ENCODE results near the gene MYO15B. TPM values are rescaled to one million over a fixed set of nuclear protein-coding genes. Genes with fewer than 3 reads are reported as not detected.

Gene MYO15B
- total RNA-seq, 1 donor from 2014 or later = 5.4 TPM

GRCh38 chr17:75647921-75648320 lies 60.3 kb downstream of the MYO15B start:
- H3K4me3 ChIP-seq (ENCODE audit: low read depth, low read length) = no peak overlapping the region
- TF ChIP-seq, protein P1, sequence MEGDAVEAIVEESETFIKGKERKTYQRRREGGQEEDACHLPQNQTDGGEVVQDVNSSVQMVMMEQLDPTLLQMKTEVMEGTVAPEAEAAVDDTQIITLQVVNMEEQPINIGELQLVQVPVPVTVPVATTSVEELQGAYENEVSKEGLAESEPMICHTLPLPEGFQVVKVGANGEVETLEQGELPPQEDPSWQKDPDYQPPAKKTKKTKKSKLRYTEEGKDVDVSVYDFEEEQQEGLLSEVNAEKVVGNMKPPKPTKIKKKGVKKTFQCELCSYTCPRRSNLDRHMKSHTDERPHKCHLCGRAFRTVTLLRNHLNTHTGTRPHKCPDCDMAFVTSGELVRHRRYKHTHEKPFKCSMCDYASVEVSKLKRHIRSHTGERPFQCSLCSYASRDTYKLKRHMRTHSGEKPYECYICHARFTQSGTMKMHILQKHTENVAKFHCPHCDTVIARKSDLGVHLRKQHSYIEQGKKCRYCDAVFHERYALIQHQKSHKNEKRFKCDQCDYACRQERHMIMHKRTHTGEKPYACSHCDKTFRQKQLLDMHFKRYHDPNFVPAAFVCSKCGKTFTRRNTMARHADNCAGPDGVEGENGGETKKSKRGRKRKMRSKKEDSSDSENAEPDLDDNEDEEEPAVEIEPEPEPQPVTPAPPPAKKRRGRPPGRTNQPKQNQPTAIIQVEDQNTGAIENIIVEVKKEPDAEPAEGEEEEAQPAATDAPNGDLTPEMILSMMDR (conservative IDR thresholded peaks at IDR 0.05; ENCODE audit: low read depth, low read length) = no peak
- no peak for DNase-seq (ENCODE audit: low read depth)

GRCh38 chr17:75649687-75650086 lies 62.1 kb downstream of the MYO15B start:
- TF ChIP-seq, protein P1 (conservative IDR thresholded peaks at IDR 0.05; ENCODE audit: low read depth, low read length) = no peak
- DNase-seq (ENCODE audit: low read depth) = no peak

DNA sequence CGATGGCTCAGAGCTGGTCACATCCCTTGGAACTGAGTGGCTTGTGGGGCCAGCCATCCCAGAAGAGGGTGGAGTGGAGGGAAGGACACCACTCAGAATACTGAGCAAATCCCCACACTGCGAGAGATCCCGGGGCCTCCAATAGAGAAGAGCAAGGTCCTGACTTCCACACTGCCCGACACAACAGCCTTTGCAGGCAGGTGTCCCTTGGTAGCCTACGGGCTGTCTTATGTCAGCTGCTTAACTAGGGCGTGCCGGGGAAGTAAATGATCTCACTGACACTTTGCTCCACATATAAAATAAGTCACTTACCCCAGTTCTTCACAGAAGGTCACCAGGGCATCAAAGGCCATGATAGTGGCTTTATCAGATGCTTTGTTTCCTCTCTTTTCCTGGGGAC lies 63.3 kb downstream of the MYO15B start:
- no peak for DNase-seq (ENCODE audit: low read depth)
- H3K4me3 ChIP-seq (ENCODE audit: low read depth, low read length) = no peak overlapping the region
- TF ChIP-seq, protein P1 (conservative IDR thresholded peaks at IDR 0.05; ENCODE audit: low read depth, low read length) = no peak

More at GRCh38 chr17:75649687-75650086, 62.1 kb downstream of the MYO15B start:
- no peak overlapping the region for H3K4me3 ChIP-seq (ENCODE audit: low read depth, low read length)

GRCh38 chr17:75652341-75652740 lies 64.7 kb downstream of the MYO15B start:
- no peak overlapping the region for H3K4me3 ChIP-seq (ENCODE audit: low read depth, low read length)
- TF ChIP-seq, protein P1 (conservative IDR thresholded peaks at IDR 0.05; ENCODE audit: low read depth, low read length) = no peak
- DNase-seq (ENCODE audit: low read depth) = no peak

DNA sequence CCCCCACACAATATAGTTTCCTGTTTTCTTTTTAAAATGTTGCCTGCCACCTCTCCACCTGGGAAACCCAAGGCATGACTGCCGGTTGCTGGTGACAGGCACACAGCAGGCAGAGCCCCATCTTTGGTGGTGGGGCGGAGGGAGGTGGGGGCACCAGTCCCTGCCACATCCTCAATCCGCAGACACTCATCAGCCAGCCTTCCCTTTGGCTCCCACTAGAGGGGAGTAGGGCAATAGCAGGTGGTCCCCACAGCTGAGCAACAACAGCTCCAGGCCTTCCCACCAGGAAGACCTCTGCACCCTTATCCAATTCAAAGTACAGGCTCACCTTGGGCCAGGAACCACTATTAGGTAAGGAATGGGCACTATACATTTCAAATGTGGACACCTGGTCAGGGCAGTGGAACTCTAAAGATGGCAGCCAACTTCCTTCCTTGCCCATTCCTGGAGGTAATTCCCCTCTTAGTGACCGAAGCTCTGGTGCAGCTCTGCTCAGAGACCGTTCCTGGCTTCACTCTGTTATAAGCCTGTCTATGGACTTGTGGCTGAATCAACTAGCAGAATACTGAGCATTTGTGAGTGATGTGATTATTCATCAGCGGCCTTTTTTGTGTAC lies 65.4 kb downstream of the MYO15B start:
- no peak overlapping the region for H3K4me3 ChIP-seq (ENCODE audit: low read depth, low read length)
- TF ChIP-seq, protein P1 (conservative IDR thresholded peaks at IDR 0.05; ENCODE audit: low read depth, low read length) = peak; percentile 84
- no peak for DNase-seq (ENCODE audit: low read depth)

DNA sequence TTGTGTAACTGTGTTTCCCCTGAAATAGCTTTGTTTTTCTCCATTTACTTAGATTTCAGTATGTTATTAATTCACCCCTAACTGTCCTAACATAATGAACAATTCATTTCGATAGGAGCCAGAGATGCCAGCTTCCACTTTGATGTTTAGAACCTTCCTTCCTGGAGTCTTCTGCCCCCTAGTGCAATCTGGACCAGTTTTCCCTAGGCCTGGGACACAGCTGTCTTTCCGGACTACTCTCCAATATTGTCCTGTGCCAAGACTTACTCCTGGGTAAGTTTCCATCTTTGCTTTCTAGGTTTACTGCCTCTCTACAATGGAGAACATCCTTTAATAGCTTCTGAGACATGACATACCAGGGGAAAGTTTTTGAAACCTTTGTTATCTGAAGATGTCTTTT lies 66.6 kb downstream of the MYO15B start:
- no peak overlapping the region for H3K4me3 ChIP-seq (ENCODE audit: low read depth, low read length)
- TF ChIP-seq, protein P1 (conservative IDR thresholded peaks at IDR 0.05; ENCODE audit: low read depth, low read length) = peak; percentile 47
- no peak for DNase-seq (ENCODE audit: low read depth)

DNA sequence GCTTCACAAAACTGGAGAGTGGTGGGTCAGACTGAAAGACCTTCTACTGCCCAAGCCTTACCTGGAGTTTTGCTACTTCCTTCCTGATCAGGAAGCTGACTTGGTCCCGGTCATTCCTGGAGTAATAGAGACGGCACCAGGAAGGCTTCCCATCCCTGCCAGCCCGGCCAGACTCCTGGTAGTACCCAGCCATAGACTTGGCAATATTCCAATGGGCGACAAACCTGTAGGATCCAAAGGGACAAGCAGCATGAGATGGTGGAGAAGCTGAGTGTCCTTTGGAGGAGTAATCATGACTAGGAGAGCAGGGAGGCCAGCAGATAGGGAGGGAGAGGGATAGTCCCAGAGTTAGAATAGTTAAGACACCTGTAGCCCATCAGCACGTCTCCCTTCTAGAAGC lies 70.6 kb downstream of the MYO15B start:
- no peak overlapping the region for H3K4me3 ChIP-seq (ENCODE audit: low read depth, low read length)
- TF ChIP-seq, protein P1 (conservative IDR thresholded peaks at IDR 0.05; ENCODE audit: low read depth, low read length) = no peak
- no peak for DNase-seq (ENCODE audit: low read depth)

Data from epithelial cell of proximal tubule (primary cell).